ENCODE results near the gene ZMYND11.

ZMYND11 gene

DNA sequence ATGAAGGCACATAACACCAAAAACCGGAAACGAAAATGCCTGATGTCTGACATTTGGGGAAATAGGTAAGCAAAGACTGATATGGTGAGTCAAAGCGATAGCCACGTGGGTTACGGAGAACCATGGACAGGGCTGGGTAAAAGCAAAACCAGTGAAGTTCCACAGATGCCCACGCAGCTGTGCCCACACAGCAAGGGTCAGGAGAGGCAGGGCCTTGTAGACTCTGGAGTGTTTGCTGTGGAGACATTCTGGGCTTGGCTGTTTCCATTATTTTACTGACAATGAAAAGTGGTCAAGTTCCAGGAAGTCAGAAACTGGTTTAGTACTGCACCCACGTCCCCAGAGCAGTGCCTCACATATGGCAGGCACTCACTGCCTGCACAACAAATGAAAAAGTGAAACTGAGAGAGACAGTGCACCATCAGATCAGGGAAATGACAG is 148.7 kb downstream of the ZMYND11 start:
- no peak overlapping the region for H3K27ac ChIP-seq
- TF ChIP-seq, protein P1, sequence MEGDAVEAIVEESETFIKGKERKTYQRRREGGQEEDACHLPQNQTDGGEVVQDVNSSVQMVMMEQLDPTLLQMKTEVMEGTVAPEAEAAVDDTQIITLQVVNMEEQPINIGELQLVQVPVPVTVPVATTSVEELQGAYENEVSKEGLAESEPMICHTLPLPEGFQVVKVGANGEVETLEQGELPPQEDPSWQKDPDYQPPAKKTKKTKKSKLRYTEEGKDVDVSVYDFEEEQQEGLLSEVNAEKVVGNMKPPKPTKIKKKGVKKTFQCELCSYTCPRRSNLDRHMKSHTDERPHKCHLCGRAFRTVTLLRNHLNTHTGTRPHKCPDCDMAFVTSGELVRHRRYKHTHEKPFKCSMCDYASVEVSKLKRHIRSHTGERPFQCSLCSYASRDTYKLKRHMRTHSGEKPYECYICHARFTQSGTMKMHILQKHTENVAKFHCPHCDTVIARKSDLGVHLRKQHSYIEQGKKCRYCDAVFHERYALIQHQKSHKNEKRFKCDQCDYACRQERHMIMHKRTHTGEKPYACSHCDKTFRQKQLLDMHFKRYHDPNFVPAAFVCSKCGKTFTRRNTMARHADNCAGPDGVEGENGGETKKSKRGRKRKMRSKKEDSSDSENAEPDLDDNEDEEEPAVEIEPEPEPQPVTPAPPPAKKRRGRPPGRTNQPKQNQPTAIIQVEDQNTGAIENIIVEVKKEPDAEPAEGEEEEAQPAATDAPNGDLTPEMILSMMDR (conservative IDR thresholded peaks at IDR 0.05), result no peak

- H3K27ac ChIP-seq, result peak overlapping the region; percentile 22; the same call in 1 of the 2 replicates
Observed at GRCh38 chr10:285216-285615, 150.0 kb downstream of the ZMYND11 start.

GRCh38 chr10:287026-287709 is 151.9 kb downstream of the ZMYND11 start:
- no peak overlapping the region for H3K27ac ChIP-seq
- TF ChIP-seq, protein P1 (conservative IDR thresholded peaks at IDR 0.05), result no peak

More at GRCh38 chr10:285216-285615, 150.0 kb downstream of the ZMYND11 start:
- TF ChIP-seq, protein P1 (conservative IDR thresholded peaks at IDR 0.05), result no peak

DNA sequence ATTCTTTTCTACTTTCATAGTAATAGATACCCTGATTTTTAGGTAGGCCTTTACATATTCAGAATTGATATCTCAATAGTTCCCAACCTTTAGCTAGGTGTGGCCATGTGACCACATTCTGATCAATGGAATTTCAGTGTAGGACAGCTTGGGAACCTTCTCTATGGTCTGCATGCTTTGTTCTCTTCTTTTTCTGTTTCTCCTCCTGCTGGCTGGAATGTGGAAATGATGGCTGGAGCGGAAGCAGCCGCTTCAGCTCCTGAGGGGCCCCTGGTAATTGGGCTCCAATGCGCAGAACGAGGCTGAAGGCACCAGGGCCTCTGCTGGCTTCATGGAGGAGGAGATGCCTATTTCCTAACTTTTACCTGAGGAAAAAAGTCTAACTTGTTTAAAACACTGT is 152.6 kb downstream of the ZMYND11 start:
- H3K27ac ChIP-seq, result no peak overlapping the region

DNA sequence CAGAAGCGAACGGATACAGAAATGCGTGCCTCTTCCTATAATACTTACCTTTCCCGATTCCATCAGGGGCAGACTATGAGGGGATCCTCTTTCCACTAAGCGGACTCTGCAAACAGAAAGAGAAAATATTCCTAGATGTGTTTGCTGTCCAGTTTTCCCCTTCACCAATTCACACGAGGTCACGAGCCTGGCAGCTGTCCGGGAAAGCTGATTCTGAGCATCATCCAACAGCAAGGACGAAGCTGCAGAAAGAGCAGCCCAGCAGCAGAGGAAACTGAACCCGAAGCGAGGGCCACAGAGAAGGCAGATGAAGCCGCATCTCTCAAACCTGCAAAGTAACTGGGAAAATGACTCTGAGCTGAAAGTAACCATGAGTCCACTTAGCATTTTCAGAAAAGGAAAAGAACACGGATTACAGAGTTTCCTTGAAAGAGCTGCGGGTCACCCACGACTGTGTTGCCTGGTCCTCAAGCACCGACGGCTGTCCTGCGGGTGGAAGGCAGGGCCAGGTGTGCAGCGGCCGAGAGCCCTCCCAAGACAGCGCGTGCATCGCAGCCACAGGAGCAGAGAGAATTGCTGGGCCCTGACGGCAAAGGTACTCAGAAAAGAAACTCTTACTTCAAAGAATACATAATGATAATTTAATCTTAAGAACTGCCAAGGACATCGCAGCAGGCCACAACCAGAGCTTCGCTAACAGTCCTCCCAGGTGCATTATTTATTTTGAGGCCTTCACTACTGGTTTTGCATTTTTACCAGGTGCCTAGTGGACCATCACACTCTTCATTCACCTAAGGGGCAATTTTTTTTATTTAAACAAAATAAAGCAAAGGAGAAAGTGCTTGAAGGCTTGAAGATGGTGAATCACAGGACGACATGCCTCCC is 153.3 kb downstream of the ZMYND11 start:
- H3K27ac ChIP-seq, result no peak overlapping the region
- TF ChIP-seq, protein P1 (conservative IDR thresholded peaks at IDR 0.05), result no peak

More for the DNA sequence above, 152.6 kb downstream of the ZMYND11 start:
- TF ChIP-seq, protein P1 (conservative IDR thresholded peaks at IDR 0.05), result no peak

DNA sequence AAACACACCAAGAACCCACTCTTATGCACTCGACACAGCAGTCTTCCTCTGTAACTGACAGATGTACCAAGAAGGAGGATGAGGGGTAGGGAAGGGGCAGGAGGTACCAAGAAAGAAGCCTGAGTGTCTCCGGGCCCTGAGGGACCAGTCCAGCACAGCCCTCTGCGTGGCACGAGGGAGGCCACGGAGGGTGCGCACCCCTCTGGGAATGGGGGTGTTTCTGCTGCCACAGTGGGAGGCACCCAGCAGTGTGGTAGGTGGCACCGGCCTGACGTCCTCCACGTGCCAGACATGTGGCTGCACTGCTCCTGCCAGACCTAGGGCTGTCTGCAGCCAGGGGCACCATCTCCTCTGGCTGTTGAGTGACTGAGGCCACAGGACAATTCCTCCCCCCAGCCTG is 154.3 kb downstream of the ZMYND11 start:
- no peak overlapping the region for H3K27ac ChIP-seq
- TF ChIP-seq, protein P1 (conservative IDR thresholded peaks at IDR 0.05), result no peak

- H3K27ac ChIP-seq, result no peak overlapping the region
- TF ChIP-seq, protein P1 (conservative IDR thresholded peaks at IDR 0.05), result no peak
Observed at GRCh38 chr10:290026-290725, 154.9 kb downstream of the ZMYND11 start.

Data from VCaP (cell line).